ENCODE measurements around the gene ATG9A. TPM values are rescaled to one million over a fixed set of nuclear protein-coding genes. Genes with fewer than 3 reads are reported as not detected.

ATG9A gene
- total RNA-seq, 2 donors from 2014 or later = 38.8 to 78.8 TPM

- no peak for DNase-seq (ENCODE audit: low spot score)
Observed at GRCh38 chr2:219215871-219216534, 13.4 kb downstream of the ATG9A start.

GRCh38 chr2:219214786-219215185 is 14.7 kb downstream of the ATG9A start:
- Histone ChIP-seq H3K4me1 (replicated peaks) (peaks cover 22% of the 10 kb centered on the region), H3K4me3 (no peak overlapping the region), H3K27me3 (replicated peaks; ENCODE audit: insufficient read depth) (no peaks in the 10 kb centered on the region), H3K27ac (no peak overlapping the region), H3K36me3 (peaks cover 6 to 11% of the 10 kb centered on the region in 2 donors), H3K9me3 (no peaks in the 10 kb centered on the region)
- 91% methylated on average over 6 of the region's 6 CpGs for WGBS
- no peak for DNase-seq (ENCODE audit: low spot score)
- intact Hi-C loops (cut with DNase I) = loop anchor here (5.0 to 10.0 kb wide), 2 partner anchors 37 to 80 kb away; partner anchors contain the start of genes CNPPD1 and RETREG2
- TF ChIP-seq, protein P1, sequence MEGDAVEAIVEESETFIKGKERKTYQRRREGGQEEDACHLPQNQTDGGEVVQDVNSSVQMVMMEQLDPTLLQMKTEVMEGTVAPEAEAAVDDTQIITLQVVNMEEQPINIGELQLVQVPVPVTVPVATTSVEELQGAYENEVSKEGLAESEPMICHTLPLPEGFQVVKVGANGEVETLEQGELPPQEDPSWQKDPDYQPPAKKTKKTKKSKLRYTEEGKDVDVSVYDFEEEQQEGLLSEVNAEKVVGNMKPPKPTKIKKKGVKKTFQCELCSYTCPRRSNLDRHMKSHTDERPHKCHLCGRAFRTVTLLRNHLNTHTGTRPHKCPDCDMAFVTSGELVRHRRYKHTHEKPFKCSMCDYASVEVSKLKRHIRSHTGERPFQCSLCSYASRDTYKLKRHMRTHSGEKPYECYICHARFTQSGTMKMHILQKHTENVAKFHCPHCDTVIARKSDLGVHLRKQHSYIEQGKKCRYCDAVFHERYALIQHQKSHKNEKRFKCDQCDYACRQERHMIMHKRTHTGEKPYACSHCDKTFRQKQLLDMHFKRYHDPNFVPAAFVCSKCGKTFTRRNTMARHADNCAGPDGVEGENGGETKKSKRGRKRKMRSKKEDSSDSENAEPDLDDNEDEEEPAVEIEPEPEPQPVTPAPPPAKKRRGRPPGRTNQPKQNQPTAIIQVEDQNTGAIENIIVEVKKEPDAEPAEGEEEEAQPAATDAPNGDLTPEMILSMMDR (IDR thresholded peaks at IDR 0.05) = no peak
- TF ChIP-seq POLR2A (IDR thresholded peaks at IDR 0.05) (no peak), POLR2AphosphoS5 (IDR thresholded peaks at IDR 0.05) (no peak)

More at GRCh38 chr2:219215871-219216534, 13.4 kb downstream of the ATG9A start:
- Histone ChIP-seq H3K9me3 (no peaks in the 10 kb centered on the region), H3K4me3 (no peak overlapping the region), H3K27ac (no peak overlapping the region), H3K27me3 (replicated peaks; ENCODE audit: insufficient read depth) (no peaks in the 10 kb centered on the region), H3K4me1 (replicated peaks) (peaks cover 22% of the 10 kb centered on the region), H3K36me3 (peaks cover 10 to 11% of the 10 kb centered on the region in 2 donors)
- intact Hi-C loops (cut with DNase I) = loop anchor here (5.0 to 10.0 kb wide), 2 partner anchors 39 to 79 kb away; partner anchors contain the start of genes CNPPD1 and RETREG2
- TF ChIP-seq POLR2A (IDR thresholded peaks at IDR 0.05) (no peak), POLR2AphosphoS5 (IDR thresholded peaks at IDR 0.05) (no peak)
- TF ChIP-seq, protein P1 (IDR thresholded peaks at IDR 0.05) = no peak
- 91% methylated on average over 27 of the region's 27 CpGs for WGBS

DNA sequence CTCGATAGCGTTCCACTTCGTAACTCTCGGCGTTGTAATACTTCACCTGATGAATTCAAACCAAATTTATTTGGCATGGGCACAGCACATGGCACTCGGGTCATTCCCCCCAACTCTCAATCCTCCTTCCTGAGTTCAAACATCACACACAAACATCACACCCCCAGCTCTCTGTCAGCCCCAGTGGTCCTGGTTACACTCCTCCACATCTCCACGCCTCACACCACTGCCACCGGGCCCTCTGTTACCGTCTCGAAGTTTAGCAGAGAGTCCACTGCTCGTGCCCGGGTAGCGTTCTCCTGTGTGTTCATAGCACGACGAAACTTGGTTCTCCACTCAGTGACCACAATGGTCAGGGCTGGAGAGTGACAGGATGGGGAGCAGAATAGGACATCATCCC is 15.3 kb downstream of the ATG9A start:
- intact Hi-C loops (cut with DNase I) = loop anchor here (10.0 kb wide), 1 partner anchor 81 kb away; no protein-coding TSS in a partner anchor
- H3K36me3 ChIP-seq = peaks cover 6 to 14% of the 10 kb centered on the region in 2 donors
- H3K4me3 ChIP-seq = no peak overlapping the region
- TF ChIP-seq, protein P1 (IDR thresholded peaks at IDR 0.05) = no peak
- TF ChIP-seq POLR2A (IDR thresholded peaks at IDR 0.05) (no peak), POLR2AphosphoS5 (IDR thresholded peaks at IDR 0.05) (no peak)
- WGBS = 94% methylated on average over 15 of the region's 15 CpGs
- no peaks in the 10 kb centered on the region for H3K27me3 ChIP-seq (replicated peaks; ENCODE audit: insufficient read depth)
- no peaks in the 10 kb centered on the region for H3K9me3 ChIP-seq
- peaks cover 15% of the 10 kb centered on the region for H3K4me1 ChIP-seq (replicated peaks)
- no peak for DNase-seq (ENCODE audit: low spot score)
- no peak overlapping the region for H3K27ac ChIP-seq

DNA sequence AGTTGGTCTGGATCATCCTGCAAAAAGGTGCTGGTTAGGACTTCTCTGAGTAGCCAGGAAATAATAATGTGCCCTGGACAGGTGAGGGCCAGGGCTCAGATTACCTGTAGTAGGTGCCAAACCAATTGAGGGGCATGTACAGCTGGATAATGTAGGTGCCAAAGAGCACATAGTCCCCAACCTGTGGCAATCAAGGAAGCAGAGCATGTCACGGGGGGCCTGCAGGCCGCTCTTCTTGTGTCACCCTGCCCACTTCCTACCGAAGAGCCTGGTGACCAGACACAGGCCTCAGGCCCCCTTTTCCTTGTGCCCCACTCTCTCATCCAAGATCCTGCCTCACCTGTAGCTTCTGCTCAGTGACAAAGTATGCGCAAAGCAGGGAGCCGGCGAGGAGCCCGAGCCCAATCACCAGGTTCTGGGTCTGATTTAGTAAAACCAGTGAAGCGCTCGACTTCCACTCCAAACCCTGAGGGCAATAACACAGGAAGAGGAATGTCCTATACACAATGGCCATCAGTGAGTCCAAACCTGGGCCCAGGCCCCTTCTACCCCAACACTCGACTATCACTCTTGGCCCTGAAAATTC is 15.9 kb downstream of the ATG9A start:
- DNase-seq (ENCODE audit: low spot score) = no peak
- no peak for TF ChIP-seq POLR2A (IDR thresholded peaks at IDR 0.05)
- TF ChIP-seq, protein P1 (IDR thresholded peaks at IDR 0.05) = no peak
- no peak for TF ChIP-seq POLR2AphosphoS5 (IDR thresholded peaks at IDR 0.05)

More for the DNA sequence above, 15.9 kb downstream of the ATG9A start:
- H3K27me3 ChIP-seq (replicated peaks; ENCODE audit: insufficient read depth) = no peaks in the 10 kb centered on the region
- H3K27ac ChIP-seq = no peak overlapping the region
- no peak overlapping the region for H3K4me3 ChIP-seq
- WGBS = 91% methylated on average over 10 of the region's 10 CpGs
- H3K9me3 ChIP-seq = no peaks in the 10 kb centered on the region
- peaks cover 14% of the 10 kb centered on the region for H3K4me1 ChIP-seq (replicated peaks)
- intact Hi-C loops (cut with DNase I) = loop anchor here (10.0 kb wide), 1 partner anchor 81 kb away; no protein-coding TSS in a partner anchor
- peaks cover 6 to 14% of the 10 kb centered on the region in 2 donors for H3K36me3 ChIP-seq
